K562 (cell line): ENCODE results near the gene NSMCE1. TPM values are rescaled to one million over a fixed set of nuclear protein-coding genes. Genes with fewer than 3 reads are reported as not detected.

ENCODE experiments used
- ATAC-seq: fragments of 200-7000 bp; cut with Tn5 transposase; 3 replicates; pipeline ENCODE4 v1.9.1; 2020; ENCODE audit warnings: moderate library complexity
- BruUV-seq: library from RNA; stranded (reverse); fragments of 400-500 nt; replicated peaks from 2 replicates; lab custom pipeline; 2021; lab: Mats Ljungman, UMichigan
- CTCF ChIA-PET: fragments of 300-600 bp; formaldehyde crosslinking; extraction: SDS; loops from one replicate; lab custom pipeline; 2021; ENCODE audit warnings: low intra/inter-chr PET ratio; lab: Yijun Ruan, JAX
- POLR2A ChIA-PET: fragments of 300-600, 350-650 bp; sonication (Branson Sonifier 250); formaldehyde crosslinking; extraction: SDS; loops from one replicate; lab custom pipeline; 2021; ENCODE audit warnings: antibody characterized with exemption, inconsistent platforms; lab: Yijun Ruan, JAX
- DNase-seq, 4 experiments: peaks; one replicate each; pipeline versions ENCODE4 v3.0.0 to v3.0.0-alpha.2; 2011 to 2018; ENCODE audit warnings: low spot score in 3 of 4, mixed read lengths in 3 of 4; ENCODE audit errors: extremely low read depth in 1 of 4
- FAIRE-seq: peaks from 2 replicates; lab custom pipeline; 2011; peaks lifted over from hg19 to GRCh38; lab: Jason Lieb, UNC
- H2AFZ ChIP-seq: 2 replicates; pipeline ENCODE4 v1.6.0; 2011; ENCODE audit warnings: low read depth, low read length, control low read depth, inconsistent platforms
- H3K27ac ChIP-seq: fragments of 200-600 bp; 3 replicates; pipeline ENCODE4 v1.8.0; 2011; ENCODE audit warnings: low read depth, mild to moderate bottlenecking, control low read depth, inconsistent platforms, low read length, moderate library complexity, mixed read lengths; ENCODE audit errors: extremely low read depth
- H3K27me3 ChIP-seq, 2 experiments: fragments of 300-600 bp in 1 of 2; 2 replicates in 1 of 2; 3 replicates in 1 of 2; pipeline versions ENCODE4 v1.6.0 to v1.8.0; 2011; ENCODE audit warnings: inconsistent platforms in 2 of 2, low read length in 2 of 2, mild to moderate bottlenecking in 1 of 2, mixed read lengths in 1 of 2, moderate library complexity in 1 of 2; ENCODE audit not compliant: control insufficient read depth in 2 of 2, insufficient read depth in 2 of 2
- H3K36me3 ChIP-seq: fragments of 300-600 bp; 3 replicates; pipeline ENCODE4 v1.8.0; 2011; ENCODE audit warnings: mild to moderate bottlenecking, low read length, inconsistent platforms; ENCODE audit not compliant: control insufficient read depth, insufficient read depth
- H3K4me1 ChIP-seq, 2 experiments: fragments of 200-600 bp in 1 of 2; replicated peaks in 1 of 2; 2 replicates in 1 of 2; 3 replicates in 1 of 2; pipeline versions ENCODE4 v1.5.1 to v1.8.0; 2011; ENCODE audit warnings: inconsistent platforms in 2 of 2, low read length in 2 of 2, mild to moderate bottlenecking in 1 of 2, mixed read lengths in 1 of 2, moderate library complexity in 1 of 2; ENCODE audit not compliant: control insufficient read depth in 2 of 2, insufficient read depth in 2 of 2
- H3K4me2 ChIP-seq: 2 replicates; pipeline ENCODE4 v1.6.1; 2011; ENCODE audit warnings: low read length, control low read depth, inconsistent platforms, mixed read lengths; ENCODE audit not compliant: insufficient read depth
- H3K4me3 ChIP-seq: fragments of 200-600 bp; sonication (generic), shearing (Covaris generic); 2 replicates; pipeline ENCODE4 v1.5.1; 2016; ENCODE audit warnings: control low read depth, inconsistent platforms
- H3K79me2 ChIP-seq: fragments of 200-600 bp; 3 replicates; pipeline ENCODE4 v1.8.0; 2011; ENCODE audit warnings: low read length, inconsistent platforms; ENCODE audit not compliant: control insufficient read depth, insufficient read depth
- H3K9ac ChIP-seq, 2 experiments: 2 replicates each; pipeline versions ENCODE4 v1.6.0 to v1.6.1; 2011; ENCODE audit warnings: low read depth in 2 of 2, low read length in 2 of 2, control low read depth in 1 of 2, inconsistent platforms in 1 of 2, mild to moderate bottlenecking in 1 of 2, mixed read lengths in 1 of 2; ENCODE audit not compliant: insufficient read depth in 1 of 2
- H3K9me1 ChIP-seq: one replicate; pipeline ENCODE4 v1.6.0; 2011; ENCODE audit warnings: inconsistent platforms, mild to moderate bottlenecking, low read length, moderate library complexity; ENCODE audit not compliant: control insufficient read depth, insufficient read depth
- H3K9me3 ChIP-seq: replicated peaks from 2 replicates; pipeline ENCODE4 v1.5.1; 2011; ENCODE audit warnings: low read depth, low read length, inconsistent platforms; ENCODE audit not compliant: control insufficient read depth, insufficient read depth
- H4K20me1 ChIP-seq: replicated peaks from 2 replicates; pipeline ENCODE4 v1.6.1; 2011; ENCODE audit warnings: low read length, inconsistent platforms, mixed read lengths; ENCODE audit not compliant: control insufficient read depth, insufficient read depth
- POLR2G ChIP-seq: fragments of 200-400 bp; formaldehyde crosslinking; IDR thresholded peaks from 2 replicates; pipeline ENCODE4 v1.6.1; 2017; ENCODE audit warnings: low read depth, mild to moderate bottlenecking, antibody characterized with exemption, low read length, moderate library complexity
- RAD51 ChIP-seq: fragments of 450-650 bp; IDR thresholded peaks from 2 replicates; pipeline ENCODE4 v1.7.1; 2016; ENCODE audit warnings: low read depth, mild to moderate bottlenecking, borderline replicate concordance
- SP2 ChIP-seq: IDR thresholded peaks from 2 replicates; pipeline ENCODE4 v1.6.1; 2011; ENCODE audit warnings: mild to moderate bottlenecking, low read depth, low read length, moderate library complexity; ENCODE audit not compliant: poor library complexity, severe bottlenecking; ENCODE audit errors: extremely low read depth
- WGBS: fragments of 100-300 bp; shearing (Covaris generic); methylation state at CpG from one replicate; pipeline ENCODE4 v1.1.6; 2016; ENCODE audit warnings: low coverage, mixed read lengths; ENCODE audit not compliant: insufficient coverage; ENCODE audit errors: missing lambda C conversion rate; 5-methylcytosine and 5-hydroxymethylcytosine counted together
- in situ Hi-C: fragments of 300-500 bp; cut with MboI; formaldehyde crosslinking; loops from 4 replicates; pipeline ENCODE4 v1.15.0; 2018; ENCODE audit warnings: inconsistent platforms, mixed read lengths
- intact Hi-C: fragments of 100-400 bp; cut with micrococcal nuclease; formaldehyde crosslinking; loops from 2 replicates; pipeline ENCODE4 v1.14.2; 2022
- polyA plus RNA-seq, 8 experiments: library from polyadenylated mRNA; depleted of rRNA in 4 of 8; stranded (reverse) in 5 of 8; unstranded in 3 of 8; fragments of >200 nt; fragmentation: Nextera tagmentation in 2 of 8; fragmentation: Illumina TruSeq in 1 of 8; extraction: Ambion mirVana in 2 of 8; extraction: Trizol in 1 of 8; gene quantifications; 2 replicates each; pipeline versions ENCODE4 v1.2.1 to v1.2.3, GENCODE V29; 2011 to 2014; ENCODE audit warnings: inconsistent platforms in 1 of 8, missing spikeins in 1 of 8
- total RNA-seq, 7 experiments: library from RNA; depleted of rRNA in 6 of 7; stranded (reverse); fragments of >200 nt in 6 of 7; fragmentation: Illumina TruSeq in 2 of 7; extraction: Trizol in 2 of 7; gene quantifications; 2 replicates each; pipeline versions ENCODE4 v1.2.1 to v1.2.3, GENCODE V29; 2011 to 2021; ENCODE audit warnings: low replicate concordance in 1 of 7

The NSMCE1 gene
- total and polyA plus RNA-seq, 9 of the 15 experiments (the other 6 are each of a cell fraction or from before 2014, with no cell fraction given): 52.1 to 163 (median 61.5) TPM

- H3K9ac ChIP-seq: no peak overlapping the region
- no peak overlapping the region for H3K4me3 ChIP-seq
- ChIA-PET CTCF (no interaction called here), POLR2A (interaction anchor here (0.8 to 2.4 kb wide), 7 partner anchors 10 to 1969 kb away, joined by 3 to 8 read pairs (median 4); no protein-coding TSS in a partner anchor)
- intact Hi-C loops: loop anchor here (5.0 kb wide), 1 partner anchor 43 kb away; no protein-coding TSS in a partner anchor
- in situ Hi-C loops: no loop called here
- H3K9me3 ChIP-seq: no peaks in the 10 kb centered on the region
- peak; percentile 24; the same call in 1 of the 2 replicates for TF ChIP-seq POLR2G
- TF ChIP-seq SP2: no peak
- TF ChIP-seq RAD51: no peak
- H3K79me2 ChIP-seq: no peaks in the 10 kb centered on the region
- no peaks in the 10 kb centered on the region for H4K20me1 ChIP-seq
- ATAC-seq (no peak), FAIRE-seq (no peak), DNase-seq (no peak)
- peaks cover 6% of the 10 kb centered on the region; the same call in 2 of the 3 replicates for H3K36me3 ChIP-seq
- H2AFZ ChIP-seq: no peak overlapping the region
- WGBS: 75% methylated on average over 25 of the region's 27 CpGs
- H3K27ac ChIP-seq: no peak overlapping the region
- H3K4me2 ChIP-seq: no peak overlapping the region
- no peaks in the 10 kb centered on the region for H3K27me3 ChIP-seq
- no TSS peak for BruUV-seq
- no peaks in the 10 kb centered on the region for H3K9me1 ChIP-seq
- H3K4me1 ChIP-seq: peaks cover 0 to 33% of the 10 kb centered on the region in 2 experiments; a peak in 3 of 5 replicates
Measured at GRCh38 chr16:27225536-27226360, 42.8 kb downstream of the NSMCE1 start.
